ENCODE measurements around the gene PEPD. TPM values are rescaled to one million over a fixed set of nuclear protein-coding genes. Genes with fewer than 3 reads are reported as not detected.

The PEPD gene
- total RNA-seq, 1 experiment from 2014 or later: 40.5 TPM

- ATAC-seq: no peak
- no peak overlapping the region for H3K9ac ChIP-seq (ENCODE audit: low read length)
- intact Hi-C loops (cut with micrococcal nuclease): no loop called here
- H3K27ac ChIP-seq (ENCODE audit: low read depth, low read length): no peak overlapping the region
- RAD21 ChIA-PET (ENCODE audit: low non-redundant PET in 1 of 2, low total read pairs in 2 of 2, uncharacterized antibody in 2 of 2, unreplicated experiment in 2 of 2): no interaction called here
- DNase-seq (ENCODE audit: low read depth, low spot score): no peak
- no peaks in the 10 kb centered on the region for H3K79me2 ChIP-seq (ENCODE audit: insufficient read depth, low read length)
- no peaks in the 10 kb centered on the region for H3K27me3 ChIP-seq (ENCODE audit: insufficient read depth, low read length)
- TF ChIP-seq REST (IDR thresholded peaks at IDR 0.05; ENCODE audit: low read depth): no peak
- no peak overlapping the region for H2AFZ ChIP-seq (ENCODE audit: low read depth, low read length, poor library complexity, severe bottlenecking)
- H3K9me2 ChIP-seq (ENCODE audit: insufficient read depth): no peaks in the 10 kb centered on the region
- H3K9me3 ChIP-seq (ENCODE audit: control insufficient read depth in 1 of 2, insufficient read depth in 1 of 2, low read depth in 1 of 2, low read length in 2 of 2): no peaks in the 10 kb centered on the region
- H3K4me3 ChIP-seq (replicated peaks in 1 of 2; ENCODE audit: low read depth in 1 of 2, low read length in 2 of 2): no peak overlapping the region
- H3K4me2 ChIP-seq (ENCODE audit: low read length): no peak overlapping the region
- H4K20me1 ChIP-seq (ENCODE audit: insufficient read depth): no peaks in the 10 kb centered on the region
- no peaks in the 10 kb centered on the region for H3K4me1 ChIP-seq (ENCODE audit: control insufficient read depth in 1 of 2, insufficient read depth in 2 of 2, low read length in 2 of 2)
- POLR2A ChIA-PET: no interaction called here
- no TSS peak for BruUV-seq (replicated peaks)
- no peaks in the 10 kb centered on the region for H3K36me3 ChIP-seq (ENCODE audit: control insufficient read depth in 1 of 2, insufficient read depth in 2 of 2, low read length in 2 of 2)
- CTCF ChIA-PET: no interaction called here
Observed at GRCh38 chr19:33445442-33446329, 75.9 kb downstream of the PEPD start.

- no peak overlapping the region for H3K4me3 ChIP-seq (replicated peaks in 1 of 2; ENCODE audit: low read depth in 1 of 2, low read length in 2 of 2)
- H3K4me2 ChIP-seq (ENCODE audit: low read length): no peak overlapping the region
- no peaks in the 10 kb centered on the region for H3K36me3 ChIP-seq (ENCODE audit: control insufficient read depth in 1 of 2, insufficient read depth in 2 of 2, low read length in 2 of 2)
- intact Hi-C loops (cut with micrococcal nuclease): no loop called here
- H3K9me2 ChIP-seq (ENCODE audit: insufficient read depth): no peaks in the 10 kb centered on the region
- H3K27ac ChIP-seq (ENCODE audit: low read depth, low read length): no peak overlapping the region
- H3K4me1 ChIP-seq (ENCODE audit: control insufficient read depth in 1 of 2, insufficient read depth in 2 of 2, low read length in 2 of 2): no peaks in the 10 kb centered on the region
- no peaks in the 10 kb centered on the region for H3K79me2 ChIP-seq (ENCODE audit: insufficient read depth, low read length)
- no peak for DNase-seq (ENCODE audit: low read depth, low spot score)
- H3K27me3 ChIP-seq (ENCODE audit: insufficient read depth, low read length): no peaks in the 10 kb centered on the region
- no TSS peak for BruUV-seq (replicated peaks)
- no peaks in the 10 kb centered on the region for H4K20me1 ChIP-seq (ENCODE audit: insufficient read depth)
- no peak overlapping the region for H3K9ac ChIP-seq (ENCODE audit: low read length)
- POLR2A ChIA-PET: no interaction called here
- no peak for ATAC-seq
- CTCF ChIA-PET: no interaction called here
- RAD21 ChIA-PET (ENCODE audit: low non-redundant PET in 1 of 2, low total read pairs in 2 of 2, uncharacterized antibody in 2 of 2, unreplicated experiment in 2 of 2): no interaction called here
- no peak overlapping the region for H2AFZ ChIP-seq (ENCODE audit: low read depth, low read length, poor library complexity, severe bottlenecking)
- no peaks in the 10 kb centered on the region for H3K9me3 ChIP-seq (ENCODE audit: control insufficient read depth in 1 of 2, insufficient read depth in 1 of 2, low read depth in 1 of 2, low read length in 2 of 2)
- TF ChIP-seq MAX (IDR thresholded peaks at IDR 0.05) (no peak), RAD21 (IDR thresholded peaks at IDR 0.05; ENCODE audit: low read depth) (no peak), CTCF (IDR thresholded peaks at IDR 0.05 in 2 of 3, conservative IDR thresholded peaks at IDR 0.05 in 1 of 3; ENCODE audit: borderline replicate concordance in 1 of 3, insufficient read depth in 1 of 3, low read depth in 2 of 3, low read length in 2 of 3) (no peak), EZH2 (IDR thresholded peaks at IDR 0.05) (no peak), SRF (IDR thresholded peaks at IDR 0.05; ENCODE audit: low read depth) (no peak), ZBTB33 (IDR thresholded peaks at IDR 0.05; ENCODE audit: extremely low read depth, insufficient replicate concordance, low read length) (no peak), POLR2A (IDR thresholded peaks at IDR 0.05; ENCODE audit: borderline replicate concordance, extremely low read depth, insufficient read depth, insufficient read length) (no peak)
Observed at GRCh38 chr19:33444562-33445441, 76.8 kb downstream of the PEPD start.

Measured in HCT116 (cell line).